Natural killer cell (primary cell): ENCODE data around the gene TNNT3. TPM values are rescaled to one million over a fixed set of nuclear protein-coding genes. Genes with fewer than 3 reads are reported as not detected.

Source experiments
- ATAC-seq, 3 donors: fragments of 150-1000 bp in 2 of 3; fragments of 200-7000 bp in 1 of 3; cut with Tn5 transposase; 1 replicate in 1 of 3; 2 replicates in 2 of 3; pipeline ENCODE4 v1.10.0; 2021; ENCODE audit warnings: mild to moderate bottlenecking in 2 of 3, moderate library complexity in 2 of 3
- DNase-seq, 2 donors: peaks; one replicate each; pipeline versions ENCODE4 v3.0.0 to v3.0.0-alpha.2; 2013 to 2021; ENCODE audit warnings: mixed read lengths in 1 of 2
- H3K27ac ChIP-seq: one replicate; pipeline ENCODE4 v1.5.1; 2013; ENCODE audit warnings: mild to moderate bottlenecking, low read length
- H3K27me3 ChIP-seq: one replicate; pipeline ENCODE4 v1.6.1; 2013; ENCODE audit warnings: low read length; ENCODE audit not compliant: control insufficient read depth, insufficient read depth
- H3K36me3 ChIP-seq: one replicate; pipeline ENCODE4 v1.6.1; 2013; ENCODE audit warnings: low read length; ENCODE audit not compliant: control insufficient read depth, insufficient read depth
- H3K4me1 ChIP-seq: one replicate; pipeline ENCODE4 v1.6.1; 2013; ENCODE audit warnings: low read length; ENCODE audit not compliant: control insufficient read depth, insufficient read depth
- H3K4me3 ChIP-seq: one replicate; pipeline ENCODE4 v1.5.1; 2013; ENCODE audit warnings: low read length
- H3K9me3 ChIP-seq: one replicate; pipeline ENCODE4 v1.6.1; 2013; ENCODE audit warnings: low read length; ENCODE audit not compliant: control insufficient read depth, insufficient read depth
- H3K27ac Mint-ChIP-seq, 2 donors: one replicate each; pipeline ENCODE4 v1.8.0; 2022; ENCODE audit warnings: mild to moderate bottlenecking in 2 of 2, mixed read lengths in 2 of 2, moderate library complexity in 1 of 2
- H3K27me3 Mint-ChIP-seq, 2 donors: one replicate each; pipeline ENCODE4 v1.8.0; 2022; ENCODE audit warnings: low read depth in 2 of 2, mixed read lengths in 2 of 2
- H3K36me3 Mint-ChIP-seq: one replicate; pipeline ENCODE4 v1.8.0; 2022; ENCODE audit warnings: mixed read lengths
- H3K4me1 Mint-ChIP-seq, 2 donors: one replicate each; pipeline ENCODE4 v1.8.0; 2022; ENCODE audit warnings: mixed read lengths in 2 of 2
- H3K4me3 Mint-ChIP-seq: one replicate; pipeline ENCODE4 v1.8.0; 2022; ENCODE audit warnings: mild to moderate bottlenecking, moderate library complexity, mixed read lengths
- H3K9me3 Mint-ChIP-seq, 2 donors: one replicate each; pipeline ENCODE4 v1.8.0; 2022; ENCODE audit warnings: mixed read lengths in 2 of 2
- CTCF ChIP-seq: fragments of 200-600 bp; IDR thresholded peaks from one replicate; pipeline ENCODE4 v1.8.0; 2022; ENCODE audit warnings: antibody characterized with exemption
- WGBS: methylation state at CpG from one replicate; pipeline ENCODE4 v1.1.7; 2013; ENCODE audit warnings: missing lambda C conversion rate; ENCODE audit not compliant: insufficient coverage; 5-methylcytosine and 5-hydroxymethylcytosine counted together
- intact Hi-C: fragments of 100-400 bp; cut with micrococcal nuclease; formaldehyde crosslinking; loops from one replicate; pipeline ENCODE4 v1.14.2; 2022
- total RNA-seq, 4 donors: library from RNA; stranded (reverse); fragments of 120-200 nt in 1 of 4; gene quantifications; one replicate each; pipeline versions ENCODE4 v1.2.3 to v1.2.4, GENCODE V29; 2013 to 2022

Gene TNNT3
- total RNA-seq, 3 donors from 2014 or later (not counting 1 experiment from before 2014, with no cell fraction given) = 15.8 to 27.9 (median 26.2) TPM

- intact Hi-C loops = no loop called here
- DNase-seq = peak in 1 of 2 donors; percentile 10
- WGBS = 59% methylated on average over 11 of the region's 11 CpGs
Observed at GRCh38 chr11:1932105-1932480, 12.6 kb downstream of the TNNT3 start.

GRCh38 chr11:1932681-1933080 is 13.2 kb downstream of the TNNT3 start:
- Histone ChIP-seq H3K9me3 (no peaks in the 10 kb centered on the region), H3K36me3 (no peaks in the 10 kb centered on the region), H3K4me1 (peaks cover 4% of the 10 kb centered on the region), H3K27ac (no peak overlapping the region), H3K4me3 (no peak overlapping the region), H3K27me3 (no peaks in the 10 kb centered on the region)
- no peaks in the 10 kb centered on the region for H3K9me3 Mint-ChIP-seq
- ATAC-seq = no peak
- intact Hi-C loops = no loop called here
- H3K4me1 Mint-ChIP-seq = peaks cover 5 to 19% of the 10 kb centered on the region in 2 donors
- no peak for TF ChIP-seq CTCF
- H3K27me3 Mint-ChIP-seq = peaks cover 0 to 20% of the 10 kb centered on the region in 2 donors
- no peak overlapping the region for H3K27ac Mint-ChIP-seq
- DNase-seq = no peak
- no peaks in the 10 kb centered on the region for H3K36me3 Mint-ChIP-seq
- H3K4me3 Mint-ChIP-seq = no peak overlapping the region
- WGBS = 87% methylated on average over 4 of the region's 4 CpGs

More at GRCh38 chr11:1932105-1932480, 12.6 kb downstream of the TNNT3 start:
- Histone ChIP-seq H3K4me3 (no peak overlapping the region), H3K9me3 (no peaks in the 10 kb centered on the region), H3K4me1 (peaks cover 4% of the 10 kb centered on the region), H3K27me3 (no peaks in the 10 kb centered on the region), H3K36me3 (no peaks in the 10 kb centered on the region), H3K27ac (no peak overlapping the region)
- peaks cover 5 to 19% of the 10 kb centered on the region in 2 donors for H3K4me1 Mint-ChIP-seq
- H3K4me3 Mint-ChIP-seq = no peak overlapping the region
- no peaks in the 10 kb centered on the region for H3K9me3 Mint-ChIP-seq
- H3K27me3 Mint-ChIP-seq = peaks cover 0 to 20% of the 10 kb centered on the region in 2 donors
- no peak overlapping the region for H3K27ac Mint-ChIP-seq
- H3K36me3 Mint-ChIP-seq = no peaks in the 10 kb centered on the region
- no peak for ATAC-seq
- TF ChIP-seq CTCF = no peak

GRCh38 chr11:1933416-1934334 is 14.2 kb downstream of the TNNT3 start:
- Histone ChIP-seq H3K27ac (no peak overlapping the region), H3K9me3 (no peaks in the 10 kb centered on the region), H3K4me3 (no peak overlapping the region), H3K27me3 (no peaks in the 10 kb centered on the region), H3K4me1 (peaks cover 5% of the 10 kb centered on the region), H3K36me3 (no peaks in the 10 kb centered on the region)
- H3K36me3 Mint-ChIP-seq = no peaks in the 10 kb centered on the region
- no peak overlapping the region for H3K27ac Mint-ChIP-seq
- H3K4me1 Mint-ChIP-seq = peaks cover 5 to 19% of the 10 kb centered on the region in 2 donors
- peak in 1 of 2 donors; percentile 10 for DNase-seq
- no peak for ATAC-seq
- 90% methylated on average over 18 of the region's 18 CpGs for WGBS
- H3K4me3 Mint-ChIP-seq = no peak overlapping the region
- TF ChIP-seq CTCF = no peak
- intact Hi-C loops = loop anchor here (2.0 kb wide), 1 partner anchor 19 kb away; no protein-coding TSS in a partner anchor
- peaks cover 0 to 20% of the 10 kb centered on the region in 2 donors for H3K27me3 Mint-ChIP-seq
- H3K9me3 Mint-ChIP-seq = no peaks in the 10 kb centered on the region
